VCaP (cell line): ENCODE measurements around the gene FHIT.

ENCODE experiments used
- H3K27ac ChIP-seq: fragments of 450-650 bp; 2 replicates; pipeline ENCODE4 v1.5.1; 2017
- TF ChIP-seq, protein P1 (sequence below): fragments of 450-650 bp; conservative IDR thresholded peaks from 2 replicates; pipeline ENCODE4 v1.5.1; 2017; ENCODE audit warnings: mild to moderate bottlenecking, moderate library complexity

The FHIT gene

DNA sequence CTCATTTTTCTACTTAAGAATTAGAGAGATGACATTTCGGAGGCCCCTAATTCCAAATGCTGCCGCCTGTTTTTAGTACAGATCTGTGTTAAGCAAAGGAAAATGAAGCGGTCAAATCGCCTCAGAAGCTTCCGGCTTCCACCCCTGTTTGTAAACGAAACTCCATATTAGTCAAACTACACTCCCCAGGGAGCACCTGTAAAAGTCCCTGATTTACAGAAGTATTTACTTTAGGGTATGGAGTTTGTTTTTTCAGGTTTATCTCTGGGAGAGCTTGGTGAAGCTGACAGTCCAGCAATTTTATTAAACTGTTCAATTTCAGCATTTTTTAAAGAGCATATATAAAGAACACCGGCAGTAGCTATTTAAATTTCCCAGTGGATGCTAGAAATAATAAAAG is 319.8 kb downstream of the FHIT start:
- TF ChIP-seq, protein P1, sequence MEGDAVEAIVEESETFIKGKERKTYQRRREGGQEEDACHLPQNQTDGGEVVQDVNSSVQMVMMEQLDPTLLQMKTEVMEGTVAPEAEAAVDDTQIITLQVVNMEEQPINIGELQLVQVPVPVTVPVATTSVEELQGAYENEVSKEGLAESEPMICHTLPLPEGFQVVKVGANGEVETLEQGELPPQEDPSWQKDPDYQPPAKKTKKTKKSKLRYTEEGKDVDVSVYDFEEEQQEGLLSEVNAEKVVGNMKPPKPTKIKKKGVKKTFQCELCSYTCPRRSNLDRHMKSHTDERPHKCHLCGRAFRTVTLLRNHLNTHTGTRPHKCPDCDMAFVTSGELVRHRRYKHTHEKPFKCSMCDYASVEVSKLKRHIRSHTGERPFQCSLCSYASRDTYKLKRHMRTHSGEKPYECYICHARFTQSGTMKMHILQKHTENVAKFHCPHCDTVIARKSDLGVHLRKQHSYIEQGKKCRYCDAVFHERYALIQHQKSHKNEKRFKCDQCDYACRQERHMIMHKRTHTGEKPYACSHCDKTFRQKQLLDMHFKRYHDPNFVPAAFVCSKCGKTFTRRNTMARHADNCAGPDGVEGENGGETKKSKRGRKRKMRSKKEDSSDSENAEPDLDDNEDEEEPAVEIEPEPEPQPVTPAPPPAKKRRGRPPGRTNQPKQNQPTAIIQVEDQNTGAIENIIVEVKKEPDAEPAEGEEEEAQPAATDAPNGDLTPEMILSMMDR: no peak
- H3K27ac ChIP-seq: peak overlapping the region; percentile 70

DNA sequence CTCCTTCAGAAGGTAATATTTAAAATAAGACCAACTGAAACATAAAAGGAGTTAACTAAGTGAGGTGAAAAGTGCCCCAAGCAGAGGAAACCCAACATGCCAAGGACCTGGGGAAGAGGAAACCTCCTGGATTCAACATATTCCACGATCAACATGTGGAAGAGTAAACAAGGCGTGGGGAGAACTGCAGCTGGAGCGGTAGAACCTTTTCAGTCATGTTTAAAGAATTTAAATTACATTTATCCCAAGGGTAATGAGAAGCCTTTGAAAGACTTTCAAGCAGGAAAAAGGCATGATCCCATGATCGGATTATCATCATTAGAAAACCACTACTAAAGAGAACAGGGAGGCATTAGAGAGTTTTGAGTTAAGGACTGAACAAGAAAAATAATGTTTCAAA is 330.7 kb downstream of the FHIT start:
- TF ChIP-seq, protein P1: no peak
- H3K27ac ChIP-seq: no peak overlapping the region

DNA sequence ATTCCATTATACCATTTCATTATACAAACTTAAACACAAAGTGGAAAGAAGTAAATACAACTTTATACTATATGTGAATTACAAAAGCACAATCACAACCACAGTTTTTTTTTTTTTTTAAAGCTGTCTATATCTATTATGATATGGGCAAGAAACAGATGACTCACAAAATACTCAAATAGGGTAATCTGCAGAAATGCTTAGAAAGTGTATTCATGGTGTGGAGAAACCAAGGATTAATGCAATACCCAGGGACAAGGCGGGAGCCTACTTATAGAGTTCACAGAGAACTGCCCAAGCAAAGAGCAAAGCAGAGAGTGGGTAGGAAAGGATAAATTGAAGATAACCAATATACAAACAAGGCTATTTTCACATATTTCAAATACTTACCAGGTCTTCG is 332.0 kb downstream of the FHIT start:
- TF ChIP-seq, protein P1: no peak

DNA sequence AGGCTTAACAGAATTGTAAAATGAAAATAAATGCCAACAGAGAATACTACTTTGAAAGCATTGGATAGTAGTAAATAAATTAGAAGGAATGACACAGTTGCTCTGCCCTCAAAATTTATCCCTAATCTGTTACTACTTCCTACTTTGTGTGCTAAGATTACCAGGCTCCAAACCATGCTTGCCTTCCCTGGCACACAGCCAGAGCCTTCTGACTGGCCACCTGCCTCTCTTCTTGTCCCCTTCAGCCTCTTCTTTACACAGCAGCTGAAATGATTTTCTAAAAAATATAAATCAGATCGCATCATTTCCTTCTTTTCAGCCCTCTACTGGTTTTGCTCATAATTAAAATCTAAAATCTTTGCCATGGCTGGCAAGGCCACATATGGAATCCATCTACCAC is 334.1 kb downstream of the FHIT start:
- no peak overlapping the region for H3K27ac ChIP-seq
- TF ChIP-seq, protein P1: no peak

More for the DNA sequence above, 332.0 kb downstream of the FHIT start:
- no peak overlapping the region for H3K27ac ChIP-seq

DNA sequence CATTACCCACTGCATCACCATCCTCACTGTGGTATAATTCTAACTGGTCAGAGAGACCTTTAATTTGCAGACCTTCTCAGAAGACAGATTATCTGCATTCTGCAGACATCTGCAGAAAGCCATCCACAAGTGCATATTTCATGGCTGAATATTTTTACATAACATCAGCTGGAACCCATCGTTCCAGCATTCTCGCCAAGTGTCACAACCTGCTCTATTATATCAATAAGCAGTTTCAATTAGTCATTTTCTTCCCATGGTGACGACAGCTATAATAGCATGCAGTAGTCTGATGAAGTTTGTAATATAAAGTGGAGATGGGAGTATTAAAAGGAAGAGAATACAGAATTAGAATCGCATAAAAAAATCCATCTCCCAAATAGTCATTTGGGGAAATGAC is 334.7 kb downstream of the FHIT start:
- H3K27ac ChIP-seq: no peak overlapping the region
- TF ChIP-seq, protein P1: no peak

DNA sequence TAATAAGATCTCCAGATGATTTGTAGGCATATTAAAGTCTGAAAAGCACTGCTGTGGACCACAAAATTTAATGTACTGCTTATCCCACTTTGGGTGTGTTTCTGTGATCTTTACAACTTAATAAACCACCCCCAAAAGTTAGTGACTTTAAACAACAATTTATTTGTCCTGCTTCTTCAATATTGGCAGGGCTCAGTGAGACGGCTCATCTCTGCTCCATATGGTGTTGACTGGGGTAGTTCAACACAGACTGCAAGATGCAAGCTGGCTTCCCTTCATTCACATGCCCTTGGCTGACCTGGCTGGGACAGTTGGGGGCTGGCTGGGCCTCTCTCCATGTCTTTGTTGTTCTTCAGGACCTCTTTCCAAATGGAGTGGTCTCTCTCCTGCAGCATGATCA is 337.8 kb downstream of the FHIT start:
- H3K27ac ChIP-seq: no peak overlapping the region
- TF ChIP-seq, protein P1: no peak

DNA sequence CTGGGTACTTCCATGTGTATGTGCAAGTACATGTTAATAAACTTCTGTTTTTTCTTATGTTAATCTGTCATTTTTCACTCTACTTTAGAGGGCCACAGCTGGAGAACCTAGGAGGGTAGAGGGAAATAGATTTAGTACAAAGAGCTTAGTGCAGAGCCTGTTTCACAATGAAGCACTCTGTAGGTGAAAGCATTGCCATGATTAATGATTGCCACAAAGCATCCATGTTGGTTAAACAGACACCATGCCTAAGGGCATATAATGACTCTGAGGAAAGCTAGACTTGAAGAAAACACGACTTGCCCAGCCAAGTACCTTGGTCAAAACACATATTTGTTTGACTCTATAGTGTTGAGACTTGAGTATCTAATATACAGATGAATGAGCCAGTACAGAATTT is 338.4 kb downstream of the FHIT start:
- no peak overlapping the region for H3K27ac ChIP-seq
- TF ChIP-seq, protein P1: no peak

DNA sequence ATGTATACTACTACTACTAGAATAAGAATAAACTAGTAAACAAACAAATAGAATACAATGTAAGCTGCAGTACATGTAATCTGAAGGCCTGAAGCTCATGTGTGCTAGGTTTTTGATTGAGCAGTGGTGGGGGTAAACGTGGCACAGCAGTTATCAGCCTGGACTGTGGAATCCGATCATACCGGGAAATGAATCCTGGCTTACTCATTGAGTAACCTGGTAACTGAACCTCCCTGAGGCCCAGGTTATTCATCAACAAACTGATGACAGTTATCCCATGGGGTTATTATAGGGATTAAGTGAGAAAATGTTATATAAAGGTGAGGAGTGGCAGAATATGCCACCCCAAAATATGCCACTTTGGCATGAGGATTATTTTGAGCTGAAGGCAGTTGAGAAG is 339.1 kb downstream of the FHIT start:
- TF ChIP-seq, protein P1: no peak
- H3K27ac ChIP-seq: no peak overlapping the region
